Ishikawa (cell line): ENCODE data around the gene GRAP.

Source experiments
- CEBPB ChIP-seq: IDR thresholded peaks from 2 replicates; pipeline ENCODE4 v1.6.1; 2012
- CREB1 ChIP-seq: IDR thresholded peaks from 2 replicates; pipeline ENCODE4 v1.6.1; 2012; ENCODE audit warnings: low read depth
- EGR1 ChIP-seq: IDR thresholded peaks from 2 replicates; pipeline ENCODE4 v1.6.1; 2012
- EP300 ChIP-seq: IDR thresholded peaks from 2 replicates; pipeline ENCODE4 v1.6.1; 2012; ENCODE audit warnings: borderline replicate concordance
- FOXM1 ChIP-seq: IDR thresholded peaks from 2 replicates; pipeline ENCODE4 v1.6.1; 2012; ENCODE audit warnings: low read depth, borderline replicate concordance
- MAX ChIP-seq: IDR thresholded peaks from 2 replicates; pipeline ENCODE4 v1.6.1; 2012
- NFIC ChIP-seq: IDR thresholded peaks from 2 replicates; pipeline ENCODE4 v1.6.1; 2012
- RAD21 ChIP-seq: IDR thresholded peaks from 2 replicates; pipeline ENCODE4 v1.6.1; 2012; ENCODE audit warnings: low read depth
- REST ChIP-seq: IDR thresholded peaks from 2 replicates; pipeline ENCODE4 v1.6.1; 2012; ENCODE audit warnings: low read depth, mild to moderate bottlenecking
- TAF1 ChIP-seq: IDR thresholded peaks from 2 replicates; pipeline ENCODE4 v1.6.1; 2012; ENCODE audit warnings: low read depth, mild to moderate bottlenecking
- TCF12 ChIP-seq: IDR thresholded peaks from 2 replicates; pipeline ENCODE4 v1.6.1; 2012; ENCODE audit warnings: low read depth
- TEAD4 ChIP-seq: IDR thresholded peaks from 2 replicates; pipeline ENCODE4 v1.6.1; 2012
- USF1 ChIP-seq: IDR thresholded peaks from 2 replicates; pipeline ENCODE4 v1.6.1; 2012
- YY1 ChIP-seq: IDR thresholded peaks from 2 replicates; pipeline ENCODE4 v1.6.1; 2012; ENCODE audit warnings: low read depth
- ZBTB7A ChIP-seq: IDR thresholded peaks from 2 replicates; pipeline ENCODE4 v1.6.1; 2012; ENCODE audit warnings: low read depth

The GRAP gene

GRCh38 chr17:18988546-18989173 lies 58.1 kb downstream of the GRAP start:
- no peak for TF ChIP-seq ZBTB7A

- TF ChIP-seq NFIC (no peak), CEBPB (no peak), FOXM1 (no peak), REST (no peak), TCF12 (no peak), USF1 (no peak), TEAD4 (no peak), TAF1 (no peak)
Observed at GRCh38 chr17:18987862-18988545, 58.8 kb downstream of the GRAP start.

GRCh38 chr17:18987230-18987610 lies 59.5 kb downstream of the GRAP start:
- no peak for TF ChIP-seq CEBPB
- no peak for TF ChIP-seq FOXM1
- no peak for TF ChIP-seq YY1
- no peak for TF ChIP-seq EP300
- TF ChIP-seq TCF12, result no peak
- no peak for TF ChIP-seq NFIC
- no peak for TF ChIP-seq USF1
- no peak for TF ChIP-seq REST
- TF ChIP-seq MAX, result no peak
- TF ChIP-seq CREB1, result no peak
- TF ChIP-seq EGR1, result no peak
- no peak for TF ChIP-seq TEAD4
- TF ChIP-seq TAF1, result no peak

GRCh38 chr17:18986541-18987229 lies 60.1 kb downstream of the GRAP start:
- TF ChIP-seq USF1, result no peak
- TF ChIP-seq REST, result no peak
- TF ChIP-seq FOXM1, result no peak
- TF ChIP-seq CREB1, result no peak
- TF ChIP-seq RAD21, result no peak
- TF ChIP-seq ZBTB7A, result no peak
- TF ChIP-seq NFIC, result no peak
- TF ChIP-seq EP300, result no peak
- no peak for TF ChIP-seq TAF1
